Limb (tissue), 2 donors: ENCODE results near the gene AP2S1.
A peak's percentile ranks its signal among the peaks of the same experiment; 100 is the strongest.
"Not testable (repeated sequence)": the region's sequence is repeated elsewhere in the genome, so short reads cannot be mapped to it uniquely, and the experiment has no call there.

Experiments used
- DNase-seq, 2 donors: peaks; one replicate each; pipeline ENCODE4 v3.0.0-alpha.2; 2016; ENCODE audit errors: extremely low spot score in 2 of 2

AP2S1 gene

DNA sequence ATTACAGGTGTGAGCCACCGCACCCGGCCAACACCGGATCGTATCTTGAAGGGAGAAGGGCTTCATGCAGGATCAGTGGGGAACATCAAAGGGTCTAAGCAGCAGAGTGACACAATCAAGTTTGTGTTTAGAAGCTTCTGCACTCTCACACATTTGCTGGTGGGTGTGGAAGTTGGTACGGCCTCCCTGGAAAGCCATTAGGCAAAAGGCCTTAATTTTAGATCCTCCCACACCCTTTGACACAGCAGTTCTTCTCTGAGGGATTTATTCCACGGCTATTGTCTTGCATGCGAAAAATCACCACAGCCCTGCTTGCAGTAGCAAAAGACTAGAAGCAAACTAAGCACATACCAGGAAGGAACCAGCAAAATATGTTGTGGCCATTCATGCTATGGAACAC lies 44.0 kb downstream of the AP2S1 start:
- DNase-seq: no peak

- not testable (repeated sequence) for DNase-seq
Measured at GRCh38 chr19:46804432-46804831, 46.2 kb downstream of the AP2S1 start.

DNA sequence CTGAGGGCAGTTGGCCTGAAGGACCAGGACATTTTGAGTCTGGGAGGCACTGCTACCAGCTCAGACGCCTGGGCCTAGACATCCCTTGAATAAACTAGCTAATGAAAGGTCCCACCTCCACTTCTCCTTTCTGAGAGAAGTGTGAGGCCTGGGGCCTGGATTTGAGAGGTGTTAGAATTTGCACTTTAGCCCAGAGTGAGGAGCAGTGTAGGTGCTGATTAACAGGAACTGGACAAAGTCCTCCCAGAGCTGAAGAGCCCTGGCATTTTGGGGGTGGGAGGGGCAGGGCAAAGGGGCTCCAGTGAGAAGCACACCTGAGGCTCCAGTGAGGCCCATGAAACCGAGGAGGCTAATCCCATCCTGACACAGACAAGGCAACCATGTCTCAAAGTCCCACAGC lies 47.1 kb downstream of the AP2S1 start:
- DNase-seq: no peak

- no peak for DNase-seq
Measured at GRCh38 chr19:46802152-46802551, 48.5 kb downstream of the AP2S1 start.

- no peak for DNase-seq
Measured at GRCh38 chr19:46798713-46799112, 51.9 kb downstream of the AP2S1 start.

DNA sequence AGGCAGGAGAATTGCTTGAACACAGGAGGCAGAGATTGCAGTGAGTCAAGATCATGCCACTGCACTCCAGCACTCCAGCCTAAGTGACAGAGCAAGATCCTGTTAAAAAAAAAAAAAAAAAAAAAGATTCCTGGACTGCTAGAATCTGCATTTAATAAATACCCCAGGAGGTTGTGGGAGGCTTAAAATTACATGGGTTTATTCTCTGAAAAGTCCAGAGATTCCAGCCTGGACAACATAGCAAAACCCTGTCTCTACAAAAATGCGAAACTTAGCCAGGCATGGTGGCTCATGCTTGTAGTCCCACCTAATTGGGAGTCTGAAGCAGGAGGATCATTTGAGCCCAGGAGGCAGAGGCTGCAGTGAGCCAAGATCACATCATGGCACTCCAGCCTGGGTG lies 52.8 kb downstream of the AP2S1 start:
- no peak for DNase-seq

DNA sequence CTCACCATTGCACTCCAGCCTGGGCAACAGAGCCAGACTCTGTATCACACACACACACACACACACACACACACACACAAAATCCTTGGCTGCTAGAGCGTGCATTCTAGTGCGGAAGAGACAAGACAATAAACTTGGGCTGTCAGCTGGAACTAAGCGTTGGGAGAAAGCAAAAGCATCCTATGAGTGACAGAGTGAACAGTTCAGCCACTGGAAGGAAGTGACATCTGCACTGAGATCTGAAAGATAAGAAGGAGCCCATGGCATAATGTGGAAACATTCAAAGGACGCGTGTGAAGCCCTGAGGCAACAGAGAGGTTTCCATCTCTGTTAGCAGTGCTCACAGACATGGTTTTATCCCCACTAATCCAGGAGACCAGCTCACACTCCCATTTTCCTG lies 58.7 kb downstream of the AP2S1 start:
- no peak for DNase-seq

DNA sequence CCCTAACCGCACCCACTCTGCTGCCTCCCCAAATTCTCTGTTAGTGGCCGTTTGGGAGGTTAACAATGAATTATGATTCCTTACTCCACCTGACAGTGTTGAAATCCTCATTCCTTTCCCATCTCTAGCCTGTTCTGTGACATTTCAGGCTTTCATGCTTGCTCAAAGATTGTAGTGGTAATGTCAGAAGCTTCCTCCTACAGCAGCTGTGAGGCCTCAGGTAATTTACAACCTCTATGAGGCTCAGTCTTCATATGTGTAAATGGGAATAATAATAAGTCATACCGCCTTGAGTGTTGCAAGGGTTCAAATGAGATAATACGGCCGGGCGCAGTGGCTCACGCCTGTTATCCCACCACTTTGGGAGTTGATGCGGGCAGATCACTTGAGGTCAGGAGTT lies 61.3 kb downstream of the AP2S1 start:
- no peak for DNase-seq

GRCh38 chr19:46788968-46789338 lies 61.7 kb downstream of the AP2S1 start:
- no peak for DNase-seq

GRCh38 chr19:46788262-46788967 lies 62.2 kb downstream of the AP2S1 start, which contains the start of gene SLC1A5:
TSS of gene SLC1A5 (minus strand) at chr19:46788594. CDS start at chr19:46787965, 629 bp downstream.
- peak; percentile 94 to 95 for DNase-seq
